IMR-90 (cell line): ENCODE results near the gene ABCA6. TPM values are rescaled to one million over a fixed set of nuclear protein-coding genes. Genes with fewer than 3 reads are reported as not detected.

ENCODE experiments used
- ATAC-seq: fragments of 200-7000 bp; cut with Tn5 transposase; 2 replicates; pipeline ENCODE4 v1.9.1; 2020; ENCODE audit warnings: low read depth, mild to moderate bottlenecking, moderate library complexity
- BruUV-seq: library from RNA; stranded (reverse); fragments of 400-500 nt; replicated peaks from 2 replicates; lab custom pipeline; 2021; lab: Mats Ljungman, UMichigan
- CTCF ChIA-PET: fragments of 300-600 bp; formaldehyde crosslinking; extraction: SDS; loops from one replicate; lab custom pipeline; 2021; ENCODE audit warnings: antibody characterized with exemption; lab: Yijun Ruan, JAX
- POLR2A ChIA-PET: fragments of 300-600 bp; sonication (Branson Sonifier 250); formaldehyde crosslinking; loops from one replicate; lab custom pipeline; 2022; ENCODE audit warnings: antibody characterized with exemption; ENCODE audit not compliant: unreplicated experiment; lab: Charles Lee
- DNase-seq: peaks from one replicate; pipeline ENCODE4 v3.0.0; 2013
- H2AFZ ChIP-seq: replicated peaks from 2 replicates; pipeline ENCODE3; 2013; ENCODE audit warnings: low read length, mild to moderate bottlenecking; ENCODE audit not compliant: poor library complexity
- H2AK5ac ChIP-seq: 2 replicates; pipeline ENCODE4 v1.6.1; 2013; ENCODE audit warnings: low read depth, low read length, inconsistent platforms
- H2AK9ac ChIP-seq: replicated peaks from 2 replicates; pipeline ENCODE3; 2013; ENCODE audit warnings: mild to moderate bottlenecking, low read depth, low read length, moderate library complexity; ENCODE audit not compliant: poor library complexity
- H2BK120ac ChIP-seq: 2 replicates; pipeline ENCODE4 v1.6.1; 2013; ENCODE audit warnings: low read depth, low read length, inconsistent platforms
- H2BK15ac ChIP-seq: 3 replicates; pipeline ENCODE4 v1.6.1; 2013; ENCODE audit warnings: low read depth, low read length, inconsistent platforms
- H2BK20ac ChIP-seq: 2 replicates; pipeline ENCODE4 v1.6.1; 2013; ENCODE audit warnings: low read depth, mild to moderate bottlenecking, inconsistent platforms, low read length, moderate library complexity
- H2BK5ac ChIP-seq: 2 replicates; pipeline ENCODE4 v1.6.1; 2013; ENCODE audit warnings: mild to moderate bottlenecking, low read depth, low read length, inconsistent platforms; ENCODE audit not compliant: poor library complexity, severe bottlenecking
- H3K14ac ChIP-seq: replicated peaks from 2 replicates; pipeline ENCODE4 v1.6.1; 2013; ENCODE audit warnings: low read depth, low read length, inconsistent platforms
- H3K18ac ChIP-seq: 2 replicates; pipeline ENCODE4 v1.6.1; 2013; ENCODE audit warnings: low read depth, low read length, control low read depth
- H3K23ac ChIP-seq: 2 replicates; pipeline ENCODE4 v1.6.1; 2013; ENCODE audit warnings: low read depth, low read length, inconsistent platforms
- H3K27ac ChIP-seq: 2 replicates; pipeline ENCODE4 v1.5.1; 2013; ENCODE audit warnings: mild to moderate bottlenecking, control low read depth, low read length; ENCODE audit not compliant: insufficient read depth
- H3K27me3 ChIP-seq: 2 replicates; pipeline ENCODE4 v1.6.1; 2013; ENCODE audit warnings: low read length; ENCODE audit not compliant: control insufficient read depth, insufficient read depth
- H3K36me3 ChIP-seq: 2 replicates; pipeline ENCODE4 v1.6.1; 2013; ENCODE audit warnings: low read length, mixed read lengths; ENCODE audit not compliant: control insufficient read depth, insufficient read depth
- H3K4ac ChIP-seq: 2 replicates; pipeline ENCODE4 v1.6.1; 2013; ENCODE audit warnings: low read depth, low read length, inconsistent platforms
- H3K4me1 ChIP-seq: 2 replicates; pipeline ENCODE4 v1.6.1; 2013; ENCODE audit warnings: low read length, mixed read lengths; ENCODE audit not compliant: control insufficient read depth, insufficient read depth
- H3K4me2 ChIP-seq: 2 replicates; pipeline ENCODE4 v1.6.1; 2013; ENCODE audit warnings: low read depth, mild to moderate bottlenecking, control low read depth, low read length, moderate library complexity
- H3K4me3 ChIP-seq: 2 replicates; pipeline ENCODE4 v1.5.1; 2013; ENCODE audit warnings: low read depth, mild to moderate bottlenecking, control low read depth, low read length, moderate library complexity; ENCODE audit not compliant: insufficient read depth
- H3K56ac ChIP-seq: 2 replicates; pipeline ENCODE4 v1.6.1; 2013; ENCODE audit warnings: low read length, inconsistent platforms; ENCODE audit not compliant: insufficient read depth; ENCODE audit errors: extremely low read depth
- H3K79me1 ChIP-seq, 2 experiments: 2 replicates each; pipeline ENCODE4 v1.6.1; 2013; ENCODE audit warnings: low read length in 2 of 2, inconsistent platforms in 1 of 2, low read depth in 1 of 2
- H3K9ac ChIP-seq: 2 replicates; pipeline ENCODE4 v1.6.1; 2013; ENCODE audit warnings: low read depth, low read length, control low read depth
- H3K9me1 ChIP-seq: 2 replicates; pipeline ENCODE4 v1.6.1; 2013; ENCODE audit warnings: low read length, inconsistent platforms; ENCODE audit not compliant: insufficient read depth
- H3K9me3 ChIP-seq: 2 replicates; pipeline ENCODE4 v1.6.1; 2013; ENCODE audit warnings: low read length; ENCODE audit not compliant: control insufficient read depth, insufficient read depth
- H4K20me1 ChIP-seq: 2 replicates; pipeline ENCODE4 v1.6.1; 2013; ENCODE audit warnings: low read length, inconsistent platforms; ENCODE audit not compliant: insufficient read depth
- H4K5ac ChIP-seq: 2 replicates; pipeline ENCODE4 v1.6.1; 2013; ENCODE audit warnings: mild to moderate bottlenecking, low read depth, low read length, control low read depth
- H4K8ac ChIP-seq, 2 experiments: 2 replicates each; pipeline ENCODE4 v1.6.1; 2013; ENCODE audit warnings: low read depth in 2 of 2, low read length in 2 of 2, control low read depth in 1 of 2, inconsistent platforms in 1 of 2
- H4K91ac ChIP-seq: 2 replicates; pipeline ENCODE4 v1.6.1; 2013; ENCODE audit warnings: low read depth, low read length, inconsistent platforms; ENCODE audit not compliant: insufficient read depth
- BHLHE40 ChIP-seq: fragments of 150-350 bp; IDR thresholded peaks from 2 replicates; pipeline ENCODE4 v1.6.1; 2016; ENCODE audit warnings: mild to moderate bottlenecking, low read depth, low read length
- CTCF ChIP-seq: conservative IDR thresholded peaks from 2 replicates; pipeline ENCODE4 v1.5.1; 2012; ENCODE audit warnings: mild to moderate bottlenecking, low read depth, low read length, improper control_type of control experiment
- FOS ChIP-seq: fragments of 150-350 bp; IDR thresholded peaks from 2 replicates; pipeline ENCODE4 v1.6.1; 2016; ENCODE audit warnings: low read depth, low read length
- MAFK ChIP-seq: IDR thresholded peaks from 2 replicates; pipeline ENCODE4 v1.6.1; 2012; ENCODE audit warnings: low read depth, low read length, improper control_type of control experiment
- MAZ ChIP-seq: IDR thresholded peaks from 2 replicates; pipeline ENCODE4 v1.6.1; 2012; ENCODE audit warnings: low read depth, mild to moderate bottlenecking, low read length, improper control_type of control experiment, moderate library complexity, borderline replicate concordance
- MXI1 ChIP-seq: IDR thresholded peaks from 2 replicates; pipeline ENCODE4 v1.6.1; 2012; ENCODE audit warnings: low read depth, mild to moderate bottlenecking, low read length, moderate library complexity, borderline replicate concordance
- NFE2L2 ChIP-seq: fragments of 150-350 bp; IDR thresholded peaks from 2 replicates; pipeline ENCODE4 v1.6.1; 2016; ENCODE audit warnings: low read depth, mild to moderate bottlenecking, low read length
- POLR2A ChIP-seq: IDR thresholded peaks from 2 replicates; pipeline ENCODE4 v1.6.1; 2012; ENCODE audit warnings: mild to moderate bottlenecking, low read depth, low read length
- USF2 ChIP-seq: fragments of 150-350 bp; IDR thresholded peaks from 2 replicates; pipeline ENCODE4 v1.6.1; 2017; ENCODE audit warnings: mild to moderate bottlenecking, antibody characterized with exemption, low read length, low read depth
- WGBS, 2 experiments: methylation state at CpG; one replicate each; pipeline versions ENCODE4 v1.1.5 to v1.1.7; 2013; ENCODE audit warnings: missing lambda C conversion rate in 2 of 2; ENCODE audit not compliant: insufficient read length in 1 of 2; ENCODE audit errors: extremely low coverage in 2 of 2; 5-methylcytosine and 5-hydroxymethylcytosine counted together
- dilution Hi-C: fragments of 300-500 bp; cut with HindIII; formaldehyde crosslinking; loops from one replicate; pipeline ENCODE4 v1.14.3; 2018; ENCODE audit warnings: low sequenced_read_pairs; ENCODE audit not compliant: unreplicated experiment
- in situ Hi-C: fragments of 300-500 bp; cut with MboI; formaldehyde crosslinking; loops from 3 replicates; pipeline ENCODE4 v1.14.3; 2019; ENCODE audit warnings: low sequenced_read_pairs, inconsistent platforms, mixed read lengths
- intact Hi-C: fragments of 100-400 bp; cut with micrococcal nuclease; formaldehyde crosslinking; loops from 2 replicates; pipeline ENCODE4 v1.10.0; 2022
- polyA plus RNA-seq, 3 experiments: library from polyadenylated mRNA; depleted of rRNA; stranded (reverse); fragments of >200 nt; gene quantifications; 2 replicates each; pipeline ENCODE4 v1.2.3, GENCODE V29; 2012; ENCODE audit warnings: low replicate concordance in 1 of 3
- total RNA-seq: library from RNA; depleted of rRNA; stranded (reverse); fragments of >200 nt; gene quantifications from 2 replicates; pipeline ENCODE4 v1.2.3, GENCODE V29; 2012

ABCA6 gene
- total and polyA plus RNA-seq, 2 of the 4 experiments (the other 2 are of a cell fraction): under 0.01 TPM; not detected in 1

GRCh38 chr17:69122065-69122464, 19.6 kb downstream of the ABCA6 start:
- CTCF ChIA-PET: interaction anchor here (0.6 kb wide), 1 partner anchor 561 kb away, joined by 3 read pairs; no protein-coding TSS in a partner anchor
- no CpG with 5 or more reads among the region's 5 CpGs for WGBS, 2 experiments
- no peak for ATAC-seq

More at GRCh38 chr17:69122065-69122464, 19.6 kb downstream of the ABCA6 start:
- Histone ChIP-seq H2AK9ac (no peak overlapping the region), H4K20me1 (no peaks in the 10 kb centered on the region), H3K9me1 (no peaks in the 10 kb centered on the region), H3K27ac (no peak overlapping the region), H3K4me3 (no peak overlapping the region), H3K27me3 (no peaks in the 10 kb centered on the region), H3K9me3 (no peaks in the 10 kb centered on the region), H3K4me2 (no peak overlapping the region), H3K4ac (no peak overlapping the region), H2BK5ac (no peak overlapping the region), H3K14ac (no peak overlapping the region), H2BK120ac (no peak overlapping the region), H3K4me1 (no peaks in the 10 kb centered on the region), H2BK20ac (no peak overlapping the region), H2AK5ac (no peak overlapping the region), H3K56ac (no peak overlapping the region), H4K8ac (no peak overlapping the region), H4K5ac (no peak overlapping the region), H2AFZ (no peak overlapping the region), H3K23ac (no peak overlapping the region), H4K91ac (no peak overlapping the region), H2BK15ac (no peak overlapping the region), H3K9ac (no peak overlapping the region), H3K18ac (no peak overlapping the region), H3K36me3 (no peaks in the 10 kb centered on the region), H3K79me1 (no peaks in the 10 kb centered on the region)
- dilution Hi-C loops: no loop called here
- intact Hi-C loops: no loop called here
- no TSS peak for BruUV-seq
- no peak for TF ChIP-seq USF2
- no peak for TF ChIP-seq CTCF
- TF ChIP-seq FOS: no peak
- no peak for TF ChIP-seq BHLHE40
- TF ChIP-seq MXI1: no peak
- TF ChIP-seq NFE2L2: no peak
- no peak for TF ChIP-seq POLR2A
- no peak for TF ChIP-seq MAFK
- TF ChIP-seq MAZ: no peak
- POLR2A ChIA-PET: no interaction called here
- in situ Hi-C loops: no loop called here
- DNase-seq: no peak
